ENCODE data around the gene RINT1. TPM values are rescaled to one million over a fixed set of nuclear protein-coding genes. Genes with fewer than 3 reads are reported as not detected.

The RINT1 gene
- total and polyA plus RNA-seq, 2 donors (not counting 1 experiment from before 2014, with no cell fraction given) = 16.3 to 26.0 TPM

DNA sequence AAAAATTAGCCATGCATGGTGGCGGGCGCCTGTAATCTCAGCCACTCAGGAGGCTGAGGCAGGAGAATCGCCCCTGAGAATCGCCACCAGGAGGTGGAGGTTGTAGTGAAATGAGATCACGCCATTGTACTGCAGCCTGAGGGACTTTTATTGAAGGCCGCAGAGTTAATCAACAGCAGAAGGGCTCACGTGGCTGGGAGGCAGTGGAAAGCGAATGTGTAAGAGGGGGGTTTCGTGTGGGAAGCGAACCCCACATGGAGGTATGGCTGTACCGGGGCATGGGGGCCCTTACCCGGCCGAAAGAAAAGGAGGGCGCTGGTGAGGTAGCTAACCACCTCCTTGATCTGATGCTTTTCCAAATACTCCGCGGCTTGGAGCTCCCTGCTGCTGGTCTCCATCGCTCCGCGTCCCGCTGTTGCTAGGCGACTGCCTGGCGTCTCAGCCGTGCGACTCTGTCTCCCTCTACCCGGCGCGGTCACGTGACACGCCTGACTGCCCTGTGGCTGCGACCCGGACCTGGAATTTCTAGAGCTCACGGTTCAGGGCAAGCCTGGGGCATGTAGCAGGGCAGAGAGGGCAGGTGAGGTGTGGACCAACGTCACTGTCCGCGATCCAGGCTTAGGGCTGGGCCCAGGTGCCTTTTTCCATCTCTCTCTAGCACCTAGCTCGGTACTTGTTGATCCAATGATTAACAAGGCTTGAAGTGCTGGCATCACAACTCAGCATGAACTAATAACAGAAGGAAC is 49.2 kb downstream of the RINT1 start, which contains the start of gene EFCAB10:
TSS of gene EFCAB10 (minus strand) at position 428 of the 746 bp plus-strand sequence. CDS start at position 398, 30 bp downstream.
- Histone ChIP-seq H3K27me3 (ENCODE audit: control insufficient read depth, insufficient read depth, low read length) (no peaks in the 10 kb centered on the region), H3K79me2 (ENCODE audit: control insufficient read depth, insufficient read depth, low read length) (no peaks in the 10 kb centered on the region), H2AFZ (ENCODE audit: low read length) (peak within 1 kb of the TSS; percentile 64), H3K9me3 (ENCODE audit: control insufficient read depth, insufficient read depth, low read depth, low read length) (no peaks in the 10 kb centered on the region), H3K9ac (ENCODE audit: insufficient read depth, low read length) (peak within 1 kb of the TSS; percentile 8), H3K4me1 (ENCODE audit: control insufficient read depth, extremely low read depth, insufficient read depth, low read length) (no peaks in the 10 kb centered on the region), H4K20me1 (ENCODE audit: control insufficient read depth, extremely low read depth, insufficient read depth, low read length) (no peaks in the 10 kb centered on the region), H3K4me2 (ENCODE audit: extremely low read depth, insufficient read depth, low read length) (peak within 1 kb of the TSS; percentile 69), H3K4me3 (replicated peaks in 1 of 4; ENCODE audit: control extremely low read depth in 1 of 4, insufficient read depth in 1 of 4, low read depth in 3 of 4, low read length in 4 of 4) (peak within 1 kb of the TSS; percentile 20 to 55 (median 42)), H3K36me3 (ENCODE audit: control insufficient read depth, insufficient read depth, low read length) (no peaks in the 10 kb centered on the region), H3K27ac (ENCODE audit: insufficient read depth, low read length) (no peak within 1 kb of the TSS)
- no peak for TF ChIP-seq EZH2 (IDR thresholded peaks at IDR 0.05; ENCODE audit: low read length, missing control alignments)
- TF ChIP-seq, protein P1, sequence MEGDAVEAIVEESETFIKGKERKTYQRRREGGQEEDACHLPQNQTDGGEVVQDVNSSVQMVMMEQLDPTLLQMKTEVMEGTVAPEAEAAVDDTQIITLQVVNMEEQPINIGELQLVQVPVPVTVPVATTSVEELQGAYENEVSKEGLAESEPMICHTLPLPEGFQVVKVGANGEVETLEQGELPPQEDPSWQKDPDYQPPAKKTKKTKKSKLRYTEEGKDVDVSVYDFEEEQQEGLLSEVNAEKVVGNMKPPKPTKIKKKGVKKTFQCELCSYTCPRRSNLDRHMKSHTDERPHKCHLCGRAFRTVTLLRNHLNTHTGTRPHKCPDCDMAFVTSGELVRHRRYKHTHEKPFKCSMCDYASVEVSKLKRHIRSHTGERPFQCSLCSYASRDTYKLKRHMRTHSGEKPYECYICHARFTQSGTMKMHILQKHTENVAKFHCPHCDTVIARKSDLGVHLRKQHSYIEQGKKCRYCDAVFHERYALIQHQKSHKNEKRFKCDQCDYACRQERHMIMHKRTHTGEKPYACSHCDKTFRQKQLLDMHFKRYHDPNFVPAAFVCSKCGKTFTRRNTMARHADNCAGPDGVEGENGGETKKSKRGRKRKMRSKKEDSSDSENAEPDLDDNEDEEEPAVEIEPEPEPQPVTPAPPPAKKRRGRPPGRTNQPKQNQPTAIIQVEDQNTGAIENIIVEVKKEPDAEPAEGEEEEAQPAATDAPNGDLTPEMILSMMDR (conservative IDR thresholded peaks at IDR 0.05 in 1 of 2, IDR thresholded peaks at IDR 0.05 in 1 of 2; ENCODE audit: low read depth in 1 of 2, low read length in 2 of 2) = peak in 1 of 2 donors; percentile 10
- DNase-seq (ENCODE audit: low read depth in 2 of 2) = peak; percentile 53 to 58

DNA sequence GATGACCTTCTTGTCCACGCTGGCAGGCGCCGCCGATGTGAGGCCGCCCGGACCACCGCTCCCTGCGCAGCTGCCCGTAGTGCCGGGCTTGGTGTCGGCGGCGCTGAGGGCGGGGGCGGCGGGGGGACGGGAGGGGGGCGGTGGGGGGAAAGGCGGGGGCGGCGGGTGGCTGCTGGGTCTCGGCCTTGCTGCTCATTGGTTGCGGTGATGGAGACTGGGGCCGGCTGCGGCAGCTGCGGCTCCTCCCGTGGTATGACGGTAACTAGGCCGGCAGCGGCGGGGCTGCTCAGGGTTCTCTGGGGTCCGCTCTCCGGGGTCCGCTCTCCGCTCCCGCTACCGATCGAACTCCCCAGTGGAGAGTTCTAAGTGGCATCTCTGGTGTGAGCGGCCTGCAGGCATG is 51.1 kb downstream of the RINT1 start:
- H3K36me3 ChIP-seq (ENCODE audit: control insufficient read depth, insufficient read depth, low read length) = no peaks in the 10 kb centered on the region
- H3K9me3 ChIP-seq (ENCODE audit: control insufficient read depth, insufficient read depth, low read depth, low read length) = no peaks in the 10 kb centered on the region
- H3K27ac ChIP-seq (ENCODE audit: insufficient read depth, low read length) = no peak overlapping the region
- DNase-seq (ENCODE audit: low read depth in 2 of 2) = no peak
- no peak overlapping the region for H3K4me3 ChIP-seq (replicated peaks in 1 of 4; ENCODE audit: control extremely low read depth in 1 of 4, insufficient read depth in 1 of 4, low read depth in 3 of 4, low read length in 4 of 4)
- no peak for TF ChIP-seq EZH2 (IDR thresholded peaks at IDR 0.05; ENCODE audit: low read length, missing control alignments)
- TF ChIP-seq, protein P1 (conservative IDR thresholded peaks at IDR 0.05 in 1 of 2, IDR thresholded peaks at IDR 0.05 in 1 of 2; ENCODE audit: low read depth in 1 of 2, low read length in 2 of 2) = no peak
- H3K79me2 ChIP-seq (ENCODE audit: control insufficient read depth, insufficient read depth, low read length) = no peaks in the 10 kb centered on the region
- H3K4me2 ChIP-seq (ENCODE audit: extremely low read depth, insufficient read depth, low read length) = no peak overlapping the region
- H3K9ac ChIP-seq (ENCODE audit: insufficient read depth, low read length) = no peak overlapping the region
- no peaks in the 10 kb centered on the region for H3K27me3 ChIP-seq (ENCODE audit: control insufficient read depth, insufficient read depth, low read length)
- no peaks in the 10 kb centered on the region for H3K4me1 ChIP-seq (ENCODE audit: control insufficient read depth, extremely low read depth, insufficient read depth, low read length)
- no peak overlapping the region for H2AFZ ChIP-seq (ENCODE audit: low read length)
- H4K20me1 ChIP-seq (ENCODE audit: control insufficient read depth, extremely low read depth, insufficient read depth, low read length) = no peaks in the 10 kb centered on the region

DNA sequence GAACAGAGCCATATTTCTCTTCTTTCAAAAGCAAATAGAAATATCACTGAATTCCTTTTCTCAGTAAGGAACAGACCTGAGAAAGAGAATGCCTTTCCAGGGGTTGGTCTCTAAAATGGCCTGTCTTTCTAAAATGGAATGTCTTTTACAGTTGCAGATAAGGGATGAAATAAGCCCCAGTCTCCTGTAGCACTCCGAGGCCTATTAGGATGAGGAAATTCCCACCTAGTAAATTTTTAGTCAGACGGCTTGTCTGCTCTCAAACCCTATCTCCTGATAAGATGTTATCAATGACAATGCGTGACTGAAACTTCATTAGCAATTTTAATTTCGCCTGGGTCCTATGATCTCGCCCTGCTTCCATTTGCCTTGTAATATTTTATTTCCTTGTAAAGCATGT is 52.2 kb downstream of the RINT1 start:
- H3K9ac ChIP-seq (ENCODE audit: insufficient read depth, low read length) = no peak overlapping the region
- no peak for DNase-seq (ENCODE audit: low read depth in 2 of 2)
- no peaks in the 10 kb centered on the region for H3K36me3 ChIP-seq (ENCODE audit: control insufficient read depth, insufficient read depth, low read length)
- H4K20me1 ChIP-seq (ENCODE audit: control insufficient read depth, extremely low read depth, insufficient read depth, low read length) = no peaks in the 10 kb centered on the region
- no peaks in the 10 kb centered on the region for H3K9me3 ChIP-seq (ENCODE audit: control insufficient read depth, insufficient read depth, low read depth, low read length)
- H3K4me3 ChIP-seq (replicated peaks in 1 of 4; ENCODE audit: control extremely low read depth in 1 of 4, insufficient read depth in 1 of 4, low read depth in 3 of 4, low read length in 4 of 4) = no peak overlapping the region
- no peak for TF ChIP-seq EZH2 (IDR thresholded peaks at IDR 0.05; ENCODE audit: low read length, missing control alignments)
- TF ChIP-seq, protein P1 (conservative IDR thresholded peaks at IDR 0.05 in 1 of 2, IDR thresholded peaks at IDR 0.05 in 1 of 2; ENCODE audit: low read depth in 1 of 2, low read length in 2 of 2) = no peak
- no peak overlapping the region for H3K27ac ChIP-seq (ENCODE audit: insufficient read depth, low read length)
- H3K27me3 ChIP-seq (ENCODE audit: control insufficient read depth, insufficient read depth, low read length) = no peaks in the 10 kb centered on the region
- H3K4me2 ChIP-seq (ENCODE audit: extremely low read depth, insufficient read depth, low read length) = no peak overlapping the region
- H3K79me2 ChIP-seq (ENCODE audit: control insufficient read depth, insufficient read depth, low read length) = no peaks in the 10 kb centered on the region
- no peak overlapping the region for H2AFZ ChIP-seq (ENCODE audit: low read length)
- no peaks in the 10 kb centered on the region for H3K4me1 ChIP-seq (ENCODE audit: control insufficient read depth, extremely low read depth, insufficient read depth, low read length)
